ENCODE measurements around the gene CDC6. TPM values are rescaled to one million over a fixed set of nuclear protein-coding genes. Genes with fewer than 3 reads are reported as not detected.

Gene CDC6
- total RNA-seq, 1 experiment from 2014 or later = 31.1 TPM

- Histone ChIP-seq H3K27me3 (no peaks in the 10 kb centered on the region), H3K4me3 (no peak overlapping the region), H3K9me3 (no peaks in the 10 kb centered on the region), H3K36me3 (peaks cover 46% of the 10 kb centered on the region)
- no peak for DNase-seq
These were observed 52.6 kb downstream of the CDC6 start for GRCh38 chr17:40340327-40340726.

GRCh38 chr17:40340880-40341807, 53.5 kb downstream of the CDC6 start:
- H3K4me3 ChIP-seq = peak overlapping the region; percentile 42
- H3K27me3 ChIP-seq = no peaks in the 10 kb centered on the region
- H3K9me3 ChIP-seq = no peaks in the 10 kb centered on the region
- peak; percentile 63 for DNase-seq
- H3K36me3 ChIP-seq = peaks cover 41% of the 10 kb centered on the region

- peak; percentile 39 for DNase-seq
- Histone ChIP-seq H3K36me3 (peaks cover 36% of the 10 kb centered on the region), H3K9me3 (no peaks in the 10 kb centered on the region), H3K4me3 (peak overlapping the region; percentile 42), H3K27me3 (no peaks in the 10 kb centered on the region)
These were observed 54.3 kb downstream of the CDC6 start for GRCh38 chr17:40341808-40342503.

DNA sequence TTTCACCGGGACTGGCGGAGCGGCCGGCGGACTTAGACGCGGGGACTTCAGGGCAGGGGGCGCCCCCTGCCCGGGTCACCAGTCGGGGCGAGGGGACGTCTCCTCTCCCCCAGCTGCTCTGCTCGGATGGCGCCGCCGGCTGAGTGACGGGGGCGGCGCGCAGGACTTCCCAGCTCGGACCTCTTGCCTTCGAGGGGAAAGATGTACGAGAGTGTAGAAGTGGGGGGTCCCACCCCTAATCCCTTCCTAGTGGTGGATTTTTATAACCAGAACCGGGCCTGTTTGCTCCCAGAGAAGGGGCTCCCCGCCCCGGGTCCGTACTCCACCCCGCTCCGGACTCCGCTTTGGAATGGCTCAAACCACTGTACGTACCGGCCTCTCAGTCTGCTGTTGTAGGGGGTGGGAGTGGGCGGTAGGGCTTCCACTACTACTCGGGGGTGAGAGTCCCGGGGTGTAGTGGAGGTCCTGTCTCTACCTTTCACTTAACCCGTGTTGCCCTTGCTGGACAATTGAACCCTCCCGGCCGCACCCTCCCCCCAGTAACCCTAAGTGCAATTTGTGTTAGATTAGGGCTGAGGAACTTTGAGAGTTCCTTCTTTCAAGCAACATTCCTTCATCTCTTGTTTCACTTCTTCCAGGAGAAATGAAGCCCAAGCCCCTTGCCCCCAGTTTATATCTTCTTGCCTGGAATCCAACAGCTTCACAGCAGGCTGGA, 55.0 kb downstream of the CDC6 start:
- Histone ChIP-seq H3K9me3 (no peaks in the 10 kb centered on the region), H3K27me3 (no peaks in the 10 kb centered on the region), H3K36me3 (peaks cover 33% of the 10 kb centered on the region), H3K4me3 (no peak overlapping the region)
- no peak for DNase-seq

DNA sequence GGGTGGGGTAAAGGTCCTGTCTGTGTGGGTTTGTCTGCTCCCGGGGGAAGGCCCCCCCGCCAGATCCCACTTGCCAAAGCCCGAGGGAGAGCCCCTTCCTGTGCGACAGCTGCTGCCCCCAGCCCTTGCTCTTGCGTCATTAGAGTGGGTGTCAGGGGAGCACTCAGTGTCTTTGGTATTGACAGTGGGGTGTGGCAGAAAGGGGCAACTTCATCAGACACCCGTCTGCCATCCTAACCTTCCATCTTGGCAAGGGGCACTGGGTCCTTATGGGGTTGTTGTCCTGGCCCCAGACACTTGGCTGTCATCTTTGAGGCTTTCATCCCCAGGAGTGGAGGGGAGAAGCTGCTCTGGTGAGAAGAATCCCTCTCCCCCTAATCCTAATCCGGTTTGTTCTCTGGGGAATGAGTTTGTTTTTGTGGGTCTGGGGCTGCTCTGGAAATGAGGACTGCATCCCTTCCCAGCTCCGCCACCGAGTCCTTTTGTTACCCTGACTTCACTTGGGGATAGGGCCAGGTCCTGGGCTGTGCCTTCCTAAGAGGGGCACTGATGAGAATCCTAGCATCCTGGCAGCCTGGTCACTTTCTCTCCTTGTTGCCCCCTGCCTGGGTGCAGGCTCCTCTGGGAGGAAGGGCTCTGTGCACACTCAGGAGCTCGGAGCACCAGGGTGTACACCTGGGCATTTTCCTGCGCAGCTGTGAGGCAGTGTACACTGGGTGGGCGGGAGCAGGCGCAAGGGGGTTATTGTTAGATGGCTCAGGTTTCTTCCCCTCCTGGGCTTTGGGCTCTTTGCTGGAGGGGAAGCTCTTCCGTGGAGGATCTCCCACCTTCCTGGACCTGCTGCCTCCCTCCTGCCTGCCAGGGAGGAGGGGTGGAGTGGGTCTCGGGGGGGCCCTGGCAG, 55.8 kb downstream of the CDC6 start:
- Histone ChIP-seq H3K27me3 (no peaks in the 10 kb centered on the region), H3K9me3 (no peaks in the 10 kb centered on the region), H3K4me3 (no peak overlapping the region), H3K36me3 (peaks cover 30% of the 10 kb centered on the region)
- DNase-seq = no peak

- Histone ChIP-seq H3K27me3 (no peaks in the 10 kb centered on the region), H3K36me3 (peaks cover 38% of the 10 kb centered on the region), H3K4me3 (no peak overlapping the region), H3K9me3 (no peaks in the 10 kb centered on the region)
- DNase-seq = no peak
These were observed 56.9 kb downstream of the CDC6 start for GRCh38 chr17:40344421-40345160.

GRCh38 chr17:40345161-40345993, 57.7 kb downstream of the CDC6 start:
- peak; percentile 69 for DNase-seq
- no peak overlapping the region for H3K4me3 ChIP-seq

GRCh38 chr17:40345994-40346764, 58.5 kb downstream of the CDC6 start:
- Histone ChIP-seq H3K4me3 (no peak overlapping the region), H3K9me3 (no peaks in the 10 kb centered on the region), H3K36me3 (peaks cover 28% of the 10 kb centered on the region), H3K27me3 (no peaks in the 10 kb centered on the region)
- DNase-seq = no peak

More at GRCh38 chr17:40345161-40345993, 57.7 kb downstream of the CDC6 start:
- Histone ChIP-seq H3K9me3 (no peaks in the 10 kb centered on the region), H3K36me3 (peaks cover 36% of the 10 kb centered on the region), H3K27me3 (no peaks in the 10 kb centered on the region)

DNA sequence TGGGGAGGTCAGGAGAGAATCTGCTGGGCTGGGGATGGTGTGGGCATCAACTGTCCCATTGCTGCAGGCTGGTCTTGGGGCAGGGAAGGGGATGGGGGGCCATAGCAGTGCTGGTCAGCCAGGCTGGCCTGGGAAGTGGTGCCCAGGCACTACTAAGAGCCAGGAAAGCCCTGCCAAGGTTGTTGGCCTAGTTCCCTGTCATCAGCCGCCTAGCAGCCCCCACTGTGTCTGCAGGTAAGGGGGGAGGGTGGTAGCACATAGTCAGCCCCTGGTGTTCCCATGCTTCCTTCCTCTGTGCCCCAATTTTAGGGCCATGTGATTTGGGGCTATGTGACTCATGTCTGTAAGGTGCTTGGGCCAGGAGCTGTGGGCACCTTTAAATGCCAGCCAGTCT, 59.1 kb downstream of the CDC6 start:
- no peak for DNase-seq
- Histone ChIP-seq H3K4me3 (no peak overlapping the region), H3K9me3 (no peaks in the 10 kb centered on the region), H3K27me3 (no peaks in the 10 kb centered on the region), H3K36me3 (peaks cover 30% of the 10 kb centered on the region)

DNA sequence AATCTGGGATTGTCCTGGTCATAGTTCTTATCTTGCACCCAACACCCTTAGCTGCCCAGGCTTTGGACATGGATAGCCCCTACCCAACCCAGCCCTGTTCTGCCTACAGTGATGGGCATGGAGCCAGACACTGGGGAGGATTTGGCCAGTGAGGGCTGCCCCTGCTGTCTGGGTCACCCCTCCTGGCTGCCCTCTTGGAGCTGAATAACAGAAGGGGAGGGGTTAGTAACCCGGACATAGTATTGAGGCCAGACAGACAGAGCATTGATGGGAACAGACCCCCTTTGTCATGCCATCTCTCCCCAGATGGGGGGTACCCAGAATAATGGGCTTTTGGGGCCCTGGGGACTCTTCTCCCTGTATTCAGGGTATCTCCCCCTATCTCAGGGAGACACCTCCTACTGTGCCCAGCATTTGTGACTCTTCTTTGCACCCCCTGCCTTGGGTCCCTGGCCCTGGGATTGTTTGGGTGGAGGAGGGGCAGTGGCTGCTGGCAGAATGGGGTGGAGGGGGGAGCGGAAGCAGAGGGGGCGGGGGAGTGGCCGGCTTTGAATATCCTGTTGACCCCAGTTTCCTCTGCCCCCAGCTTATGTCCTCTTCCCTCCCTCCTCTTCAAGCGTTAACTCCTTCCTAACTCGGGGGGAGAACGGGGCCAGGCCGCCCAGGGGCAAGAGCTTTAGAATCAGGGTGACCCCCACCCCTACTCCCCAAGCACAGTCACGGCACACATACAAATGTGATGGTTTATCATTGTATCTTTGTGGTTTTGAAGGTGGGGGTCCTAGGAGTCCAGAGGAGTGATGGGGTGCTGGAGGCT, 59.8 kb downstream of the CDC6 start:
- peak; percentile 66 for DNase-seq
- H3K36me3 ChIP-seq = peaks cover 38% of the 10 kb centered on the region
- no peak overlapping the region for H3K4me3 ChIP-seq
- H3K27me3 ChIP-seq = no peaks in the 10 kb centered on the region
- H3K9me3 ChIP-seq = no peaks in the 10 kb centered on the region

DNA sequence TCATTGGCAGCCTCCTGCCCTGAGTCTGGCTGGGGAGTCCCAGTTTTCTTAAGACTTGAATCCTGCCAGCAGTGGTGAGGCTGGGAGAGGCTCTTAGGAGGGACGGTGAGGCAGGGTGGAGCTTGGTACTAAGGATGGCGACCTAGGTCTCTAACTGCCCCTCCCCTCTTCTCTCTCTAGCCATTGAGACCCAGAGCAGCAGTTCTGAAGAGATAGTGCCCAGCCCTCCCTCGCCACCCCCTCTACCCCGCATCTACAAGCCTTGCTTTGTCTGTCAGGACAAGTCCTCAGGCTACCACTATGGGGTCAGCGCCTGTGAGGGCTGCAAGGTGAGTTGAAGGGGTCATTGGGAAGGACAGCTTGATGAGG, 60.4 kb downstream of the CDC6 start:
- Histone ChIP-seq H3K27me3 (no peaks in the 10 kb centered on the region), H3K36me3 (peaks cover 40% of the 10 kb centered on the region), H3K4me3 (no peak overlapping the region), H3K9me3 (no peaks in the 10 kb centered on the region)
- no peak for DNase-seq

DNA sequence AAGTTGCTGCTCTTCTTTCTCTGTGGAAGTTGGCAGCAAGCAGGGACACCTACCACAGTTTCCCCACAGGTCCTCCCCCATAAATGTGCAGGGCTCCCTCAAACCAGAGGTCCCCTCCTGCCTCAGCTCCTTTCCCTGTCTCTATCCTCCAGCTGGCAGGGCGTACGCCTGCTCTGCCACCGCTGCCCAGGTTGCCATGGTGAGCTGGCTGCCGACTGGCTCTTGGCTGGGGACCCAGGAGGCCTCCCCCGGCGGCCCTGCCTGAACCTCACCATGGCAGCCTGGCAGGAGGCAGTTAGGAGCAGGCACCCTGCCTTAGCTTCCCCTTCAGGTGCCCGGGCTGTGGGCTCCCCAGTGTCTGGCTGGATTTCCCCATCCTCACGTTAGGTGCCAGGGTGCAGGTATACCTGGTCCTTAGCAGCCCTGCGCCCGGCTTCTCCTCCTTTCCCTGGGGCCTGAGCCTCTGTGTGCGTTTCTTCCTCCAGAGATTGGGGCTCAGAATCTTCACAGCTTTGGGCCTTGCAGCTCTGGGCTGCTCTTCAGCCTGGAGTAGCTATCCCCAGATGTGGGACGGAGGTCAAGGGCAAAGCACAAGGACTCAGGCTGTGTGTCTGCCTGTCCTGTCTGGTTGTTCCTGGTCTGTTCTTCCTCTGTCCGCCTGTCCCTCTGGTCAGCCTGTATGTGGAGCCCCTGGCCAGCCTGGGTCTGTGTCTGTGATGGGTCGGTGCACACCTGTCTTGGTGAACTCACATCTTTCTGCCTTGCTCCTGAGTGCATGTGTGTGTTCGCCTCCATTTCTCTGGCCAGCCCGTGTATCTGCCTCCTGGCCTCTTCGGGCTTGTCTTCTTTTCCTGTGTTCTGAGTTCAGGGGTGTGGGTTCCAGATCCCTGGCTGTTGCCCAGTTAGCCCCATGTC, 61.1 kb downstream of the CDC6 start:
- no peaks in the 10 kb centered on the region for H3K9me3 ChIP-seq
- H3K36me3 ChIP-seq = peaks cover 43% of the 10 kb centered on the region
- peak; percentile 78 for DNase-seq
- no peak overlapping the region for H3K4me3 ChIP-seq
- no peaks in the 10 kb centered on the region for H3K27me3 ChIP-seq

- DNase-seq = no peak
- peaks cover 50% of the 10 kb centered on the region for H3K36me3 ChIP-seq
- H3K4me3 ChIP-seq = no peak overlapping the region
- no peaks in the 10 kb centered on the region for H3K27me3 ChIP-seq
- H3K9me3 ChIP-seq = no peaks in the 10 kb centered on the region
These were observed 61.8 kb downstream of the CDC6 start for GRCh38 chr17:40349477-40349894.
